HCT116 (cell line): ENCODE data around the gene EDEM3. TPM values are rescaled to one million over a fixed set of nuclear protein-coding genes. Genes with fewer than 3 reads are reported as not detected.

Source experiments
- ATAC-seq: fragments of 200-7000 bp; cut with Tn5 transposase; 2 replicates; pipeline ENCODE4 v1.9.1; 2020; ENCODE audit warnings: mild to moderate bottlenecking, moderate library complexity
- BruUV-seq: library from RNA; stranded (reverse); fragments of 400-500 nt; replicated peaks from 2 replicates; lab custom pipeline; 2021; lab: Mats Ljungman, UMichigan
- CTCF ChIA-PET: fragments of 300-600 bp; sonication (Branson Sonifier 250); formaldehyde crosslinking; loops from one replicate; lab custom pipeline; 2021; ENCODE audit warnings: antibody characterized with exemption; lab: Charles Lee
- POLR2A ChIA-PET: fragments of 300-600, 350-600 bp; sonication (Branson Sonifier 250); formaldehyde crosslinking; loops from one replicate; lab custom pipeline; 2021; ENCODE audit warnings: antibody characterized with exemption; lab: Charles Lee
- RAD21 ChIA-PET, 2 experiments: fragments of 300-600 bp; sonication (Branson Sonifier 250); formaldehyde crosslinking; loops; one replicate each; lab custom pipeline; 2023; ENCODE audit warnings: low total read pairs in 2 of 2; ENCODE audit not compliant: uncharacterized antibody in 2 of 2, unreplicated experiment in 2 of 2, low non-redundant PET in 1 of 2; lab: Charles Lee
- DNase-seq: peaks from one replicate; pipeline ENCODE4 v3.0.0-alpha.2; 2010; ENCODE audit warnings: low read depth, low spot score
- H2AFZ ChIP-seq: fragments of 200-600 bp; shearing (Covaris generic), sonication (generic); 2 replicates; pipeline ENCODE4 v1.6.1; 2017; ENCODE audit warnings: low read depth, mixed run types, mixed read lengths, antibody characterized with exemption, low read length; ENCODE audit not compliant: poor library complexity, severe bottlenecking
- H3K27ac ChIP-seq: 2 replicates; pipeline ENCODE4 v1.5.1; 2012; ENCODE audit warnings: low read depth, low read length
- H3K27me3 ChIP-seq: fragments of 200-600 bp; sonication (generic); 2 replicates; pipeline ENCODE4 v1.6.1; 2016; ENCODE audit warnings: mixed run types, low read length, mixed read lengths; ENCODE audit not compliant: insufficient read depth
- H3K36me3 ChIP-seq, 2 experiments: fragments of 200-500 bp in 1 of 2; fragments of 200-600 bp in 1 of 2; sonication (Bioruptor generic) in 1 of 2; sonication (generic) in 1 of 2; 2 replicates each; pipeline versions ENCODE4 v1.5.1 to v1.6.1; 2014 to 2016; ENCODE audit warnings: low read length in 2 of 2, inconsistent platforms in 1 of 2, mixed read lengths in 1 of 2, mixed run types in 1 of 2; ENCODE audit not compliant: insufficient read depth in 2 of 2, control insufficient read depth in 1 of 2
- H3K4me1 ChIP-seq, 2 experiments: fragments of 200-600 bp in 1 of 2; sonication (generic) in 1 of 2; 2 replicates each; pipeline versions ENCODE4 v1.5.1 to v1.6.1; 2012 to 2017; ENCODE audit warnings: low read length in 2 of 2, inconsistent platforms in 1 of 2, mild to moderate bottlenecking in 1 of 2, mixed read lengths in 1 of 2, mixed run types in 1 of 2, moderate library complexity in 1 of 2; ENCODE audit not compliant: insufficient read depth in 2 of 2, control insufficient read depth in 1 of 2
- H3K4me2 ChIP-seq: fragments of 200-600 bp; sonication (generic); 2 replicates; pipeline ENCODE4 v1.6.1; 2017; ENCODE audit warnings: mixed run types, low read length, mixed read lengths
- H3K4me3 ChIP-seq, 2 experiments: fragments of 200-600 bp in 1 of 2; sonication (generic) in 1 of 2; replicated peaks in 1 of 2; 2 replicates each; pipeline ENCODE4 v1.5.1; 2011 to 2016; ENCODE audit warnings: low read length in 2 of 2, control low read depth in 1 of 2, low read depth in 1 of 2, mild to moderate bottlenecking in 1 of 2, mixed read lengths in 1 of 2, mixed run types in 1 of 2
- H3K79me2 ChIP-seq: fragments of 200-600 bp; sonication (generic); 2 replicates; pipeline ENCODE4 v1.6.1; 2017; ENCODE audit warnings: mild to moderate bottlenecking, mixed run types, low read length, moderate library complexity, mixed read lengths; ENCODE audit not compliant: insufficient read depth
- H3K9ac ChIP-seq: fragments of 200-600 bp; sonication (generic); 2 replicates; pipeline ENCODE4 v1.6.1; 2016; ENCODE audit warnings: low read length, mixed read lengths
- H3K9me2 ChIP-seq: fragments of 200-600 bp; sonication (generic), shearing (Covaris generic); 2 replicates; pipeline ENCODE4 v1.6.1; 2017; ENCODE audit warnings: mixed run types, mild to moderate bottlenecking, moderate library complexity; ENCODE audit not compliant: insufficient read depth
- H3K9me3 ChIP-seq, 2 experiments: fragments of 200-500 bp in 1 of 2; fragments of 200-600 bp in 1 of 2; sonication (Bioruptor generic) in 1 of 2; sonication (generic) in 1 of 2; 2 replicates each; pipeline ENCODE4 v1.6.1; 2014 to 2017; ENCODE audit warnings: low read length in 2 of 2, mixed read lengths in 2 of 2, inconsistent platforms in 1 of 2, low read depth in 1 of 2, mild to moderate bottlenecking in 1 of 2, mixed run types in 1 of 2, moderate library complexity in 1 of 2; ENCODE audit not compliant: control insufficient read depth in 1 of 2, insufficient read depth in 1 of 2
- H4K20me1 ChIP-seq: fragments of 200-600 bp; sonication (generic), shearing (Covaris generic); 2 replicates; pipeline ENCODE4 v1.6.1; 2017; ENCODE audit warnings: mixed run types, mild to moderate bottlenecking, moderate library complexity; ENCODE audit not compliant: insufficient read depth
- ATF3 ChIP-seq: IDR thresholded peaks from 2 replicates; pipeline ENCODE4 v1.6.1; 2012
- ELF1 ChIP-seq: IDR thresholded peaks from 2 replicates; pipeline ENCODE4 v1.6.1; 2012; ENCODE audit warnings: low read depth, borderline replicate concordance
- EZH2 ChIP-seq: fragments of 200-600 bp; sonication (generic); IDR thresholded peaks from 2 replicates; pipeline ENCODE4 v1.6.1; 2017; ENCODE audit warnings: antibody characterized with exemption, mixed run types
- POLR2A ChIP-seq: IDR thresholded peaks from 2 replicates; pipeline ENCODE4 v1.7.0; 2011; ENCODE audit warnings: borderline replicate concordance; ENCODE audit not compliant: insufficient read depth, insufficient read length; ENCODE audit errors: extremely low read depth
- TCF7L2 ChIP-seq: IDR thresholded peaks from 2 replicates; pipeline ENCODE4 v1.7.0; 2011; ENCODE audit warnings: borderline replicate concordance, inconsistent platforms; ENCODE audit not compliant: insufficient read depth, insufficient read length; ENCODE audit errors: extremely low read depth
- ZBTB33 ChIP-seq: IDR thresholded peaks from 2 replicates; pipeline ENCODE4 v1.6.1; 2011; ENCODE audit warnings: mild to moderate bottlenecking, low read length, moderate library complexity; ENCODE audit not compliant: insufficient replicate concordance; ENCODE audit errors: extremely low read depth
- intact Hi-C: fragments of 100-400 bp; cut with micrococcal nuclease; formaldehyde crosslinking; loops from 2 replicates; pipeline ENCODE4 v1.10.0; 2022
- total RNA-seq: library from RNA; stranded (reverse); gene quantifications from one replicate; pipeline ENCODE4 v1.2.1, GENCODE V29; 2021; ENCODE audit not compliant: unreplicated experiment

Gene EDEM3
- total RNA-seq, 1 experiment from 2014 or later = 14.9 TPM

- Histone ChIP-seq H3K27me3 (no peaks in the 10 kb centered on the region), H3K4me1 (peaks cover 4 to 14% of the 10 kb centered on the region in 2 experiments; a peak in 3 of 4 replicates), H3K9me2 (no peaks in the 10 kb centered on the region), H3K4me3 (no peak overlapping the region), H2AFZ (no peak overlapping the region), H3K9me3 (no peaks in the 10 kb centered on the region), H3K36me3 (no peaks in the 10 kb centered on the region), H3K4me2 (no peak overlapping the region), H3K79me2 (peaks cover 9% of the 10 kb centered on the region), H3K9ac (no peak overlapping the region), H4K20me1 (no peaks in the 10 kb centered on the region), H3K27ac (no peak overlapping the region)
- DNase-seq (no peak), ATAC-seq (no peak)
- CTCF ChIA-PET = no interaction called here
- intact Hi-C loops = no loop called here
- POLR2A ChIA-PET = no interaction called here
- RAD21 ChIA-PET = no interaction called here
- no TSS peak for BruUV-seq
- no peak for TF ChIP-seq ATF3
- no peak for TF ChIP-seq ZBTB33
- no peak for TF ChIP-seq ELF1
- no peak for TF ChIP-seq TCF7L2
- no peak for TF ChIP-seq EZH2
- no peak for TF ChIP-seq POLR2A
Observed at GRCh38 chr1:184757406-184757805, 2.7 kb upstream of the EDEM3 start.
